PC-3 (cell line): ENCODE results near the gene HOXC10. TPM values are rescaled to one million over a fixed set of nuclear protein-coding genes. Genes with fewer than 3 reads are reported as not detected.

Experiments
- ATAC-seq: fragments of 200-7000 bp; cut with Tn5 transposase; 2 replicates; pipeline ENCODE4 v1.9.1; 2020; ENCODE audit warnings: mild to moderate bottlenecking, moderate library complexity
- BruUV-seq: library from RNA; stranded (reverse); fragments of 400-500 nt; replicated peaks from 2 replicates; lab custom pipeline; 2021; lab: Mats Ljungman, UMichigan
- CTCF ChIA-PET: fragments of 300-600 bp; sonication (Branson Sonifier 250); formaldehyde crosslinking; loops from one replicate; lab custom pipeline; 2022; ENCODE audit warnings: antibody characterized with exemption; lab: Charles Lee
- POLR2A ChIA-PET: fragments of 300-600 bp; sonication (Branson Sonifier 250); formaldehyde crosslinking; loops from one replicate; lab custom pipeline; 2022; ENCODE audit warnings: antibody characterized with exemption; ENCODE audit not compliant: unreplicated experiment; lab: Charles Lee
- DNase-seq: peaks from one replicate; pipeline ENCODE4 v3.0.0-alpha.2; 2015
- H2AFZ ChIP-seq: fragments of 300-600 bp; sonication (generic); 2 replicates; pipeline ENCODE4 v1.6.0; 2016; ENCODE audit warnings: antibody characterized with exemption, low read length
- H3F3A ChIP-seq: fragments of 300-600 bp; sonication (generic); one replicate; pipeline ENCODE4 v1.6.0; 2017; ENCODE audit warnings: antibody characterized with exemption, low read length, control low read depth, mild to moderate bottlenecking; ENCODE audit not compliant: unreplicated experiment
- H3K27ac ChIP-seq: fragments of 300-600 bp; sonication (generic); 2 replicates; pipeline ENCODE4 v1.5.1; 2016; ENCODE audit warnings: mild to moderate bottlenecking, low read length
- H3K27me3 ChIP-seq: fragments of 300-600 bp; sonication (generic); 2 replicates; pipeline ENCODE4 v1.6.1; 2016; ENCODE audit warnings: low read length, mixed read lengths
- H3K36me3 ChIP-seq: fragments of 300-600 bp; sonication (generic); 2 replicates; pipeline ENCODE4 v1.6.1; 2016; ENCODE audit warnings: low read depth, mixed run types, low read length, mixed read lengths
- H3K4me1 ChIP-seq: fragments of 300-600 bp; sonication (generic); 2 replicates; pipeline ENCODE4 v1.5.1; 2016; ENCODE audit warnings: low read length; ENCODE audit not compliant: insufficient read depth
- H3K4me2 ChIP-seq: fragments of 300-600 bp; sonication (generic); 2 replicates; pipeline ENCODE4 v1.6.0; 2016; ENCODE audit warnings: low read length
- H3K4me3 ChIP-seq: fragments of 300-600 bp; sonication (generic); 2 replicates; pipeline ENCODE4 v1.5.1; 2016; ENCODE audit warnings: mild to moderate bottlenecking, low read length, mixed read lengths
- H3K79me2 ChIP-seq: fragments of 300-600 bp; sonication (generic); 2 replicates; pipeline ENCODE4 v1.6.1; 2017; ENCODE audit warnings: low read length, mixed read lengths
- H3K9ac ChIP-seq: fragments of 300-600 bp; sonication (generic); 2 replicates; pipeline ENCODE4 v1.6.0; 2016; ENCODE audit warnings: mild to moderate bottlenecking, low read length
- H3K9me2 ChIP-seq: fragments of 300-600 bp; sonication (generic); replicated peaks from 2 replicates; pipeline ENCODE4 v1.6.1; 2016; ENCODE audit warnings: mixed run types, low read length, mixed read lengths
- H3K9me3 ChIP-seq: fragments of 300-600 bp; sonication (generic); 2 replicates; pipeline ENCODE4 v1.6.1; 2016; ENCODE audit warnings: low read length, mixed read lengths
- H4K20me1 ChIP-seq: fragments of 300-600 bp; sonication (generic); 2 replicates; pipeline ENCODE4 v1.6.1; 2016; ENCODE audit warnings: low read length, mixed read lengths
- EZH2 ChIP-seq: fragments of 300-600 bp; sonication (generic); IDR thresholded peaks from one replicate; pipeline ENCODE4 v1.6.1; 2017; ENCODE audit warnings: antibody characterized with exemption, mild to moderate bottlenecking, low read length; ENCODE audit not compliant: unreplicated experiment
- EZH2phosphoT487 ChIP-seq: fragments of 300-600 bp; sonication (generic); IDR thresholded peaks from 2 replicates; pipeline ENCODE4 v1.6.1; 2018; ENCODE audit warnings: mild to moderate bottlenecking, antibody characterized with exemption, low read length, borderline replicate concordance
- intact Hi-C: fragments of 100-400 bp; cut with micrococcal nuclease; formaldehyde crosslinking; loops from 2 replicates; pipeline ENCODE4 v1.9.0; 2023
- total RNA-seq: library from RNA; depleted of rRNA; stranded (reverse); fragments of >200 nt; gene quantifications from 2 replicates; pipeline ENCODE4 v1.2.3, GENCODE V29; 2014
- TF ChIP-seq, protein P1 (sequence below): fragments of 300-600 bp; sonication (generic); conservative IDR thresholded peaks from 2 replicates; pipeline ENCODE4 v1.5.1; 2017; ENCODE audit warnings: antibody characterized with exemption, low read depth, mild to moderate bottlenecking, low read length

Gene HOXC10
- total RNA-seq, 1 experiment from 2014 or later: 0.69 TPM

DNA sequence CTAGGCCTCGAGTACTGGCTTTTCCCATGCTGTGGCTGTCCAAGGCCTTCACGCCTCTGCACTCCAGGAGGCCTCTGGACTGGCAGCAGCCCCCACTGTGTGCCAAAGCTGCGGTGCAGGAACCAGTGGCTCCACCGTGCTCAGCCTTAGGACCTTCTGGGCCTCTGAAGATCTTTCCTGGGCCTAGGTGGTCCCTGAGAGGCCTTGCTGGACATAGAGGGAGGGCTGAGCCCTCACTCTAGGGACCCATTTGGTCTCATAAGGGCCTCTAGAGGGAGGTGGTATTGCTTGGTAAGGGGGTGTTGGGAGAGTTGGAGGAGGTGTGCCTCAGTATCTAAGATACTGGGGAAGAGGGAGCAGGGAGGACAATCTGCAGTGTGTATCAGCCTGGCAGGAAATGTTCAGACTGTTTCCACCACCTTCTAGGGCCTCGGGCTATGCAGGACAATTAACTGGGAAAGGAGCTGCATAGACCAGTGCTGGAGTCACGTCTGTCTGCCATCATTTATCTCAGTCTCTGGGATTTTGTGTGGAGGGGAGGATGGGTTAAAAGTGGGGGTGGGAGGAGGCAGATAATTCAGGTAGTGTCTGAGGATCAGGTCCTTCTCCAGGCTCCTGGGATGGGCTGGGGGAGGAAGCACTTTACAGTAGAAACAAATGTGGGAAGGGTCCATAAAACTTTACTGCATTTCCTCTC, 50.8 kb downstream of the HOXC10 start:
- H3K9ac ChIP-seq: no peak overlapping the region
- H3K9me3 ChIP-seq: no peaks in the 10 kb centered on the region
- no peaks in the 10 kb centered on the region for H3K27me3 ChIP-seq
- DNase-seq: no peak
- no peak overlapping the region for H2AFZ ChIP-seq
- H3K4me2 ChIP-seq: no peak overlapping the region
- intact Hi-C loops: no loop called here
- no peaks in the 10 kb centered on the region for H3K36me3 ChIP-seq
- ChIA-PET POLR2A (no interaction called here), CTCF (no interaction called here)
- H4K20me1 ChIP-seq: no peaks in the 10 kb centered on the region
- H3K27ac ChIP-seq: no peak overlapping the region
- TF ChIP-seq, protein P1, sequence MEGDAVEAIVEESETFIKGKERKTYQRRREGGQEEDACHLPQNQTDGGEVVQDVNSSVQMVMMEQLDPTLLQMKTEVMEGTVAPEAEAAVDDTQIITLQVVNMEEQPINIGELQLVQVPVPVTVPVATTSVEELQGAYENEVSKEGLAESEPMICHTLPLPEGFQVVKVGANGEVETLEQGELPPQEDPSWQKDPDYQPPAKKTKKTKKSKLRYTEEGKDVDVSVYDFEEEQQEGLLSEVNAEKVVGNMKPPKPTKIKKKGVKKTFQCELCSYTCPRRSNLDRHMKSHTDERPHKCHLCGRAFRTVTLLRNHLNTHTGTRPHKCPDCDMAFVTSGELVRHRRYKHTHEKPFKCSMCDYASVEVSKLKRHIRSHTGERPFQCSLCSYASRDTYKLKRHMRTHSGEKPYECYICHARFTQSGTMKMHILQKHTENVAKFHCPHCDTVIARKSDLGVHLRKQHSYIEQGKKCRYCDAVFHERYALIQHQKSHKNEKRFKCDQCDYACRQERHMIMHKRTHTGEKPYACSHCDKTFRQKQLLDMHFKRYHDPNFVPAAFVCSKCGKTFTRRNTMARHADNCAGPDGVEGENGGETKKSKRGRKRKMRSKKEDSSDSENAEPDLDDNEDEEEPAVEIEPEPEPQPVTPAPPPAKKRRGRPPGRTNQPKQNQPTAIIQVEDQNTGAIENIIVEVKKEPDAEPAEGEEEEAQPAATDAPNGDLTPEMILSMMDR: no peak
- TF ChIP-seq EZH2phosphoT487 (no peak), EZH2 (no peak)
- H3F3A ChIP-seq: no peaks in the 10 kb centered on the region
- no peaks in the 10 kb centered on the region for H3K79me2 ChIP-seq
- no TSS peak for BruUV-seq
- no peaks in the 10 kb centered on the region for H3K9me2 ChIP-seq
- no peak for ATAC-seq
- no peak overlapping the region for H3K4me3 ChIP-seq
- H3K4me1 ChIP-seq: peaks cover 11% of the 10 kb centered on the region

DNA sequence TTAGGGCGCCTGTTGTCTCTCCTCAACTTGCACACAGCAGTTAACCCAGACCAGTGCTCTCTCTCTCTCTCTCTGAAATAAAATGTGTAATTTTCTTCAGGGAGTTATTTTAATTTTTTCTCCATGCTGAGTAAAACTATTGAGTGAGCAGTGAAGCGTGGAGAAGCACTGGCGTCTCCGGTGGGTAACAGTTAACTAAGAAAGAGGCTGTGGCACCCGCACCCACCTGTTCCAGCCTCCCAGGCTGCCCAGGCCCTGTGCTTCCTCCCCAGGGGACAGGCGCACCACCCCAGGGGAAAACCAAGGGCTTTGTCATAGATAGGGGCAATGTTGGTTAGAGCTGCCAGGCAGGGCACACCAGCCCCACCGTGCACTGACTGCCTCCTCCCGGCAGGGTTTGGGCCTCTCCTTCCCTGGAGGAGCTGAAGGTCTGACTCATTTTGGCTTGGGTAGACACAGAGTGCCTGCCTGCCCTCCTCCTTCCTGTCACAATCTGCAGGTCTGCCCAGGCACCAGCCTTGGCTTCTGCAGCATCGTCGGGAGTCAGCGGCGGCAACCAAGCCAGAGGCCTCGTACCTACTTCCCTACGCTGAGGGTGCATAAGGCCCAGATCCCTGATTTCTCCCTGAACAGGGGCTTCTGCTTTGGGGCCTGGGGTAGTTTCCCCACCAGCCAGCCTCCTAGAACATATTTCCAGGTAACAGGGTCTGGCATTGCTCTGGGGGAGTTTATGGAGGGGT, 51.8 kb downstream of the HOXC10 start:
- no TSS peak for BruUV-seq
- Histone ChIP-seq H3K79me2 (no peaks in the 10 kb centered on the region), H3K4me1 (peaks cover 11% of the 10 kb centered on the region), H3K9ac (no peak overlapping the region), H3F3A (no peaks in the 10 kb centered on the region), H3K9me3 (no peaks in the 10 kb centered on the region), H3K4me3 (no peak overlapping the region), H4K20me1 (no peaks in the 10 kb centered on the region), H3K4me2 (no peak overlapping the region), H2AFZ (no peak overlapping the region), H3K27ac (no peak overlapping the region), H3K9me2 (no peaks in the 10 kb centered on the region), H3K27me3 (no peaks in the 10 kb centered on the region), H3K36me3 (no peaks in the 10 kb centered on the region)
- POLR2A ChIA-PET: no interaction called here
- peak; percentile 80 for ATAC-seq
- TF ChIP-seq, protein P1: no peak; the same call in 1 of the 2 replicates
- TF ChIP-seq EZH2phosphoT487: no peak
- no peak for TF ChIP-seq EZH2
- peak; percentile 83 for DNase-seq
- CTCF ChIA-PET: interaction anchor here (0.5 kb wide), 1 partner anchor 288 kb away, joined by 3 read pairs; the partner anchor contains the start of gene COPZ1
- intact Hi-C loops: no loop called here
